GM08714 (cell line): ENCODE data around the gene GLDN.

Experiments
- H3K4me3 ChIP-seq: fragments of 200-500 bp; sonication (Bioruptor generic); 2 replicates; pipeline ENCODE4 v1.5.1; 2014; ENCODE audit warnings: mild to moderate bottlenecking, low read length, inconsistent platforms
- ZNF274 ChIP-seq: IDR thresholded peaks from 2 replicates; pipeline ENCODE4 v1.6.1; 2012; ENCODE audit warnings: mild to moderate bottlenecking, low read depth, low read length

GLDN gene

DNA sequence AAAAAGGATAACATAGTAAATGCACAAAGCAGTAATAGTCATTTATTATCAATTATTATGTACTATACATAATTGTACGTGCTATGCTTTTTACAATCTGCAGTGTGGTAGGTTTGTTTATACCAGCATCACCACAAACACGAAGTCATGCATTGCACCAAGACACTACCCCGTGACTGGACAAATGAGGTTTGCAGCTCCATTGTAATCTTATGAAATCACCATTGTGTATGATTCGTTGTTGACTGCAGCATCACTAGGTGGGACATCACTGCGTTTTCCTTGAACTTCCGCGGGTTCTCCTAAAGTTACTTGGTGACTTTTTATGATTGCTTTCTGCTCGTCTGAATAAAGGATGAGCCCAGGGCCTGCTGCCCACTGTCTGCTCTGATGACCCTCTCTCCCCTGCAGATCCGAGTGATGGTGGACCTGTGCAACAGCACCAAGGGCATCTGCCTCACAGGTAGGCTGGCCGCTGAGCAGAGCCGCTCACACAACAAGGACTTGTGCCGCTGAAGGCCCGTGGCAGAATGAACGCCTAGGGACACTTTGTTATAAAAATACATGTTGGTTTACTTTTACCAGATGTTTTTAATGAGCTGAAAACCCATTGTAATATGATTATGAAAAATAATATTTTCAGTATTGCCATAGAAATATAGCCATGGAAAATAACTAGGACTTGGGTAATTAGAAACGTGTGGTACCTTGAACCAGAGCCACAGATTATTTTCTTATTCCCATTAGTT lies 35.8 kb downstream of the GLDN start:
- H3K4me3 ChIP-seq = no peak overlapping the region
- no peak for TF ChIP-seq ZNF274

DNA sequence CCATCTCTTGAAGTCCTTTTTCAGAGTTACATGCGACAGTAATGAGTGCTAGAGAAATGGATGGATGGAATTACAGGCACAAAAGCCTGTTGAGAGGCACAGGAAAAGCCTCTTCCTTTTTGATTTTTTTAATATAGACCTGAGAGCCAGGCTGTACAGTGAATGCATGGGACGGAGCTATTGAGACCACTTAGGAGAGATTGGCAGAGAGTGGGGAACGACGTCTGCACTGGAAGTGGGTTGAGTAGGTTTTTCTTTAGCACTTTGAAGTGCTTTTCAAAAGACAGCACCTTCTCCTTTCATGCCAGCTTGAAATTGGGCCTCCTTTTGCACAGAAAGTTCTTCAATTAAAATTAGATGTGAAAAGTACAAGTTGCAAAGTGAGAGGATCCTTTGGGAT lies 37.0 kb downstream of the GLDN start:
- no peak overlapping the region for H3K4me3 ChIP-seq
- no peak for TF ChIP-seq ZNF274

DNA sequence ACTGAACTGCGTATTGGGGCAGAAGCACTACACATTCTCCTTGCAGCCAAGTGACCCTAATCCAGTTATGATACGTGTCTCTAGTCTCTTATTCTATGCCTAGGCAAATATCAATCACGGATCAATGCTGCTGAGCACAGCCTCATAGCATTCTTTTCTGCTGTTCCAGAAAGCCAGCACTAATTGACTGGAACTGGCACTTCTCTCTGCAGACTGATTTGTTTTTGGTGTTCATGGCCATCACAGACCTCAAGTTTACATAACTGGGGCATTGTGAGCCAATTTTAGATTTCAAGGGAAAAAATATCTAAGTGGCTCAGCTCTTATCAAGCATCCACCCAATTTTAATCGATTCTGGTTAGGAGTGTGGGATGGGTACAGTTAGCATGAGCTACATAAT lies 37.9 kb downstream of the GLDN start:
- TF ChIP-seq ZNF274 = no peak
- H3K4me3 ChIP-seq = no peak overlapping the region

DNA sequence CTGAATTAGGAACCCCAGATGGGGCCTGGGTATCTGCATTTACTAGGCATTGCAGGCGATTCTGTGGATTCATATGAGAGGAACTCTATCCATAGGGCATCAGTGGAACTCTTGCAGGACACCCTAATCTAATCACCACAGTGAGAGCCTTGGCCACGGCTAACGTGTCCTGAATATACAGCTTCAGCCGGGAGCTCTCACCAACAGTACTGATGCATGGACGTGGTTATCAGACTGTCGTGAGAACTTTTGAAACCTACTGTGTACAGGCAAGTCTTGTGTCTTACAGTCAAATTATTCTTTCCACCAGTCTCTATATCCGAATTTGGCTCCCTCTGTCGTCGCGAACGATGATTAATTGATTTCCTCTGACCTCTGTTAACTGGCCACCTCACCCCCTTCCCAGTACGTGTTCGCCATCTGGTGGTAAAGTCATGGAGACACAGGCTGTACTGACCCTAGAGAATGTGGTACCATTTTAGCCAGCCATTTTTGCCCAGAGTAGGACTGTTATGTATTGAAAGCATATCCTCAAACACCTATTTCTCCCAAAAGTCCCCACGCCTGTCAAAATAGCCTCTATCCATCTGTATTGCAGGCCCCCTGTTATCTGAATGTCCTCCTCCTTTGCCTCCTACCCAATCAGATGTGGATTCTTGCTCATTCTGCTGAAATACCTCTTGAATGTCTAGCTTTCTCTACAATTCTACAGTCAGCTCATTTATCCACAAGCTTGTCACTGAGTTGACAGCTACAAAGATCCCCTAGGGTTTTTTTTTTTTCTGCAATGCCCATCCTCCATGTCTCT lies 39.7 kb downstream of the GLDN start:
- TF ChIP-seq ZNF274 = no peak
- no peak overlapping the region for H3K4me3 ChIP-seq

DNA sequence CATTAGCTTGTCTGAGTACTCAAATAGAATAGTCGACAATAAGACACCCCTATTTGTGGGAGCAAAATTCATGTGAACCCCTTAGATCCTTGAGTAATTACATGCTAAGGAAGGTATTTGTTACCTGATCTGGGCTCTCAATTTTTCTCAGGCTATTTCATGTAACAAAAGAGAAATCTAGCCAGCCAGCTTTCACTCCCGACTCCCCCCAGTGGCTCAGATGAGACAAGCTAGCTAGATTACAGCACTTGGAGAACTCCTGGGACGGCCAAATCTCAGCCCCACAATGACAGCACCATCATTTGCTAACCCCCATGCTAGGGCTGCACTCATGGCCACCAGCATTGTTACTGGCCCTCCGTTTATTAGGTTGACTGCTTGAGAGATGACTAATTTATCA lies 41.3 kb downstream of the GLDN start:
- no peak for TF ChIP-seq ZNF274
- H3K4me3 ChIP-seq = no peak overlapping the region

DNA sequence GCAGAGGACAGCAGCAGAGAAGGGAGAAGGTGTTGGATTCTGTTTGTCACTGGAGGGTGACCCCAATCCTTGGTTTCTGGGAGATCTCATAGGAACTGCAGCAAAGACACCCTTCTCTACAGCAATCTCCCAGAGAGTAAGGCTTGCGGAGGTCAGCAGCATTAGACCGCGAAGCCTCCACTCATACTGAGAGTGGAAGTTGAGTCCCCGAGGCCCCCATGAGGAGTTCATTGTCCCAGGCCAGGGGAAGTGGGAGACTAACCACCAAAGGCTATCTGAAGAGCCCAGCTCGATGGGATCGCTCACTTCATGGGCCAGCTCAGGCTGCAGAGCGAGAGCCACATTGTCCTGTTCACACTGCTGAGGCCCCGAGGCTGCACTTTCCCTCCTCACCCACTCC lies 44.6 kb downstream of the GLDN start:
- TF ChIP-seq ZNF274 = no peak
- H3K4me3 ChIP-seq = no peak overlapping the region

DNA sequence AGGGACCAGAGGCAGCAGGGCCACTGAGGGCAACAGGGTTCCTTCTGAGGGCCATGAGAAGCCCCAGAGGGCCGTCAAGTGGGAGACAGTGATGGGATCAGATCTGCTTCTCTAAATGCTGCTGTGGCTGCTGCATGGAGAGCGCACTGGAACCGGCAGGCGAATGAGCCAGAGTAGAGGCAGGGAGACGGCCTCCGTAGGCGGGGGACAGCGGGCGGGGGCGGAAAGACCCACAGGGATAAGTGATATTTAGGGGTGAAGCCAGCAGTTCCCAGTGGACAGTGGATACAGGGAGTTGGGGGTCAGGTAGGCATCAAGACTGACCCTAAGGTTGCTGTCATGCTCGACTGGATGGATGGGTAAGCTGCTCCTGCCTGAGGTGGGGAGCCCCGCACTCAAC lies 45.0 kb downstream of the GLDN start:
- TF ChIP-seq ZNF274 = no peak
- H3K4me3 ChIP-seq = no peak overlapping the region

DNA sequence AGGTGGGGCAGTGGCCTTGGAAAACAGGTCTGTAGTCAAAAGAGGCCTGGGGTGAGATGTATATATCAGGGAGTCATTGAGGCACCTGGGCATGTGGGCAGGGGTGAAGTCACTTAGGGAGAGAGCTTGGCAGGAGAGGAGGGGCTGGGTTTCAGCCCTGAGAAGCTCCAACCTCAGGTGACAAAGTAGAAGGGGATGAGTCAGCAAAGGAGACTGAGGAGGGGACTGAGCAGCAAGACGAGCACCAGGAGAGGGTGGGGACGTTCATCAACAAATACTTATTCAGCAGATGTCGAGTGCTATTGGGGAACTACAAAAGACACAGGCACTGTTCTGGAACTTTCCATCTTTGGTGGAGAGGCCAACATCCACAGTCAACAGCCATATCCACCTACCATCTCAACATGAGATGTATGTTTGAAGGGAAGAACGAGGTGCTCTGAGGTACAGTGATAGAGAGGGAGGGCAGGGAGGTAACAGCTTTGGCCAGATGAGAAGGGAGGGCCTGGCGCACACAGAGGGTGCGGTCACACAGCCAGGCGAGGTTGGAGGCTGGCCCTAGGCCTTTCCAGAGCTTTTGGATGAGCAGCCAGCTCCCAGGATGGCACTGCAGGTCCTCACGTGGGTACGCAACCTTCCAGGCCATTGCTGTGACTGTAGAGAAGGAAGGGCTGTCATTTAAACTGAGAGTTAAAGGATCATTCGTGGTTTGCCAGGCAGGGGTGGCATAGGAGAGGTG lies 45.7 kb downstream of the GLDN start:
- H3K4me3 ChIP-seq = no peak overlapping the region
- TF ChIP-seq ZNF274 = no peak

DNA sequence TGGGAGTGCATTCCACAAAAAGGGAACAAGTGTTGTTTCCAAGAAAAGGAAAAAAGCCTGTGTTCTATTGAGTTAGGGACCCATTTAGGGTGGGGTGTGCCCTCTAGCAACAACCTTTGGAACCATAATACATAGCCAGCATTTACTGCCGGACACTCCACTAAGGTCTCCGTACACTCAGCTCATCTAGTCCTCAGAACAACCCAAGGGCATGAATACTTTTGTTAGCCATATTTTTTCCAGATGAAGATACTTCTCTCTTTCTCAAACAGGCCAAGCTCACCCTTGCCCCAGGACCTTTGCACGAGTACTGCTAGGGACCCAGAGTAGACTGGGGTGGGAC lies 46.2 kb downstream of the GLDN start:
- no peak overlapping the region for H3K4me3 ChIP-seq
- TF ChIP-seq ZNF274 = no peak

DNA sequence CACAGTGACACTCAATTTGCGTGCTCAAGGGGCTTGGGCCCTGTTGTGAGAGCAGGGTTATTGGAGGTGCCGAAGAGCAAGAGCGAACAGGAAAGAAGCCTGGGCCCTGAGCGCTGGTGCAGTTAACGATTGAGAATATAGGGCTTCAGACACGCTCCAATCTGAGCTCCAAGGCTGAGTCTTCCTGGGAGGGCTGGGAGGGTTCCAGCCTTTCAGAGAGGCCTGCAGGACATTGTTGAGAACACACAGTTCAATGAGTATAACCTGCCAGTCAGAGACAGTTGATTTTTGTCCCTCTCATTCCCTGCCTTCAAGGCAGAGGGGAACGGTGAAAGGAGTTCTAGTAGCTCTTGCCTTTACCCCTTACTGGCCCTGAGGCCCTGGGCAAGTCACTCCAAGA lies 47.3 kb downstream of the GLDN start:
- no peak overlapping the region for H3K4me3 ChIP-seq
- TF ChIP-seq ZNF274 = no peak

DNA sequence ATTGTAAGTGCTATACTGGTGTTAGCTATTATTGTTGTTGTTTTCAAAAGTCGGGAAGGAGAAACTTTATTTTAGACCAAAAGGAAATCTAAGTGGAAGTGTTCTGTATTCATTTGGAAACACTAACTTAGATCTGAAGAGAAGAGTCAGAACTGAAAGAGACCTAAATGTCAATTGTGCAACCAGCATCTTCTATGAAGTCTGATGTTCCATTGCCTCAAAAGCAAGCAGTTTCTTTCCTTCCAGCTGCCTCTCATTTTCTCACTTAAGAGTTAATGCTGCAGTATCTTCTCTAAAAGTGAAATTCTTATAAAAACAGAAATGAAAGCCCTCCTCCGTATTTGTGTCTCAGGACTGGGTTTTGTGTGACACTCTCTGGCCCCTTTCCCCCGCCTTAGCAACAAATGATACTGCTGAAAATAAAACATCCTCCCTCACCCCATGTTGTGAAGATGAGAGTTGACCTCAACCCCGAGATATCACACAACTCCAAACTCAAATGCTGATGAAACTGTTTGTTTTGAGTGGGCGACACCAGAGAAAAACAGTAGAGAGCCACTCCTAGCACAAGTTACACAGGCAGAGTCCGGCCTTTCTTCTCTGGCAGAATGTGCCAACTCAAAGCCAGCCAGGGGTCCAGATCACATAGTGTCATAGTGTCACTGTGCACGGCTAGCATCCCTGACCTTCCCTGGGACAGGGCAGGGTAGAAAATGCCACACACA lies 48.9 kb downstream of the GLDN start:
- no peak for TF ChIP-seq ZNF274
- H3K4me3 ChIP-seq = no peak overlapping the region

DNA sequence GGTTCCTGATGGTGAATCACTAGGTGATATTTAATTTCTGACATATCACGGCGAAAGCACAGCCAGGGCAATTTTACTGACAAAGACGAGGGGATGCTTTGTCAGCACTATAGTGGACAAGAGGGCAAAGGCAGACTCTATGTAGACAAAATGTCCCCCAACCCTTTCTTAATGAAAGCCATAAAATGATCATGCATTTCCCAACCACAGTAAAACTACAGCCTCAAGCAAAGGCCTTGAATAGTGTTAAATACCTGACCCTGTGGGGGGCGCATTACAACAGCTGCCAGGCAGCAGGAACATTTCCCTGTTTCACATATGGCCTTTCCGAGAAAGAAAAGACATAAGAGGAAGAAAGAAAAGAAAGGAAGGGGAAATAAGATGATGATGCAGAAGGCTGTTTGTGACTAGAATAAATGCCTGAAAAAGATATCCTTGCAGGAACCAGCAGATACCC lies 49.5 kb downstream of the GLDN start:
- no peak for TF ChIP-seq ZNF274
- H3K4me3 ChIP-seq = no peak overlapping the region

DNA sequence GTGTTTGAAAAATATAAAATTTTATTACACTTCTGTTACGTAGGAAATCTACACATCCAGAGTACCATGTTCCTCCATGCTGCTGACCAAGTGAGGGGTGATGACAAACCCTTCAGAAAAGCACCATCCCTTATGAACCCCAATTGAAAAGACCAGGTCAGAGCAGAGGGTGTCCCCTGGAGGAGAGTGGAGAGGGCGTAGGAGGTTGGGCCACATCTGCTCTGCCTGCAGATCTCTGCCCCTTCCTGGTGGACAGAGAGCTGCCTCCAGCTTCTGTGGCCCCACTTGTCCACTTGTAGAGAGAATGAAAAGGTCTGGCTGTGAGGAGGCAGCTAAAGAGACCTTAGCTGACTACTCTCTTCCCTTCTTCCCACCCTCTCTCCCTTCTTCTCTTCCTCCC lies 55.5 kb downstream of the GLDN start:
- H3K4me3 ChIP-seq = no peak overlapping the region
- TF ChIP-seq ZNF274 = no peak

DNA sequence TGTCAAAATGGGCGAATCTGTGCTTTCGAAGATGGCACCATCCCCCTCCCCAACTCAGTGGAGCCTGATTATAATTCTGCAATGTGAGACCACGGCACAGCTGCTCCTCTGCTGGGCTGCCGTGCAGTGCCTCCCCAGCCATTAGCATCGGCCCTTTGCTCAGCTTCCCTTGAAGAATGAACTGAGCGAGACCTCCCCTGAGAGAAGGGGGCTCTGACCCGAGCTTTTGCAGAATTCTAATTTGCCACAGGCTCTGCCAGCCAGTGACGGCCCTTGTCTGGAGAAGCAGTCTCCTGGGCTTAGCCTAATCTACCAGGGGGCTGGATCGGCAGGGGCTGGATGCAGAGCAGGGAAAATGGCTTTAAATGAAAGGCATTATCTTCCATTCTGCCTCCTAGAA lies 57.2 kb downstream of the GLDN start:
- no peak for TF ChIP-seq ZNF274
- no peak overlapping the region for H3K4me3 ChIP-seq
